ENCODE measurements around the gene SPTBN2.
A peak's percentile ranks its signal among the peaks of the same experiment; 100 is the strongest.

The SPTBN2 gene

DNA sequence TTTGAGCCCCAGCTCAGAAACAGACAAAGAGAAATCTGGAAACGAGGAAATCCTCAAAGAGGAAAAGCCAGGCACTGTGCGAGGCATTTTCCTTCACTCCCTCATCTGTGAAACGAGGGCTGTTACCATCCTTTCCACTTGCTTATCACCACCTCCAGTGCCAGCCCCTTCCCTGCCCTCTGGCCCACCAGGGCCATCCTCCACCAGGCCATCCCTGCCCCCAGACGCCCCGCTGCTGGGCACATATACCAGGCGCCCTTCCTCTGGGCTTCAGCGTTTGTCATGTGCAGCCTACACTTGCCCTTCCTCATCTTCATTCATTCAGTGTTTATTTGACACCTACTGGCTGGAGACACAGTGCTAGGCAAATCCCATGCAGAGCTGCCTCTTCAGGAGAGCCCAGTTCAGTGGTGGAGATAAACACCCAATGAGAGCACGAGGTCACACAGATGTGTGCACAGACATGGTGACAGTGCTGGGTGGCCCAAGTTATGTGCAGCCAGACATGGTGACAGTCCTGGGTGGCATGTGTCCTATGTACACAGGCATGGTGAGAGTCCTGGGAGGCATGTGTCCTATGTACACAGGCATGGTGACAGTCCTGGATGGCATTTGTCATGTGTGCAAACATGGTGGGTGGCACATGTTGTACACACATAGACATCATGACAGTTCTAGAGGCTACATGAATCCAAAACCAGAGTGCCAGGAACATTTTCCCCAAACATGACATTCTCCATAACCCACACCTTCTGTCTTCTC is 9.7 kb downstream of the SPTBN2 start:
- Mint-ChIP-seq H3K9me3 (no peaks in the 10 kb centered on the region), H3K4me1 (peaks cover 5 to 8% of the 10 kb centered on the region in 2 donors), H3K4me3 (no peak overlapping the region), H3K27me3 (peaks cover 22 to 26% of the 10 kb centered on the region in 2 donors), H3K27ac (no peak overlapping the region), H3K36me3 (peaks cover 3% of the 10 kb centered on the region in 2 donors)
- no peak for DNase-seq
- no peak for ATAC-seq (replicated peaks)

DNA sequence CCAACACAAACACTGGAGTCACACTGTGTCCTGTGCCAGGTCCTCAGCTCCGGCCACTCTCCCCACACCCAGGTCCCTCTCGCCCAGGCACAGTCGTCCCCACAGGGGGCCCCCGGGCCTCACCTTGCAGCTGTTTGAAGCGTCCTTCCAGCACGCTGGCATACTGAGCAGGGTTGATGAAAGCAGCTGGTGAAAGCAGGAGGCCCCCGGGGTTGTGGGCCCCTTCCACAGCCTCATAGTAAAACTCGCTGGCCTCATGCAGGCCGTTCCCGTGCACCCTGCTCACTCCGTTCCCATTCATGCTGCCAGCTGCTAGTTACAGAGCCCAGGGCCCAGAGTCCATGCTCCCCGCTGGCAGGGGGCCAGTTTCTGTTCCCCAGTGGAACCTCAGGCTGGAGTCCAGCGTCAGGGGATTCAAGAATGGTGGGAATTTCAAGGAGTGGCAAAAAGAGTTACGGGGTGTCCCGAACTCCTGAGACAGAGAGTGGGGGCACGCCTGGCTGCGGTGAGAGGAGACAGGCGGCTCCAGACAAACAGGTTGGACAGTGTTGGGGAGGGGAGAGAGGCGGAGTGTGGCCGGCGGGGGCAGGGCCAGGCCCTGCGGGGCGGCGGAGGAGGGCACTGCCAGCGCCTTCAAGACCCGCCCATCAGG is 10.6 kb downstream of the SPTBN2 start:
- H3K4me3 Mint-ChIP-seq, result no peak overlapping the region
- peaks cover 23 to 34% of the 10 kb centered on the region in 2 donors for H3K27me3 Mint-ChIP-seq
- no peak for DNase-seq
- H3K36me3 Mint-ChIP-seq, result peaks cover 5 to 8% of the 10 kb centered on the region in 2 donors
- H3K4me1 Mint-ChIP-seq, result peaks cover 5 to 8% of the 10 kb centered on the region in 2 donors
- ATAC-seq (replicated peaks), result no peak
- no peaks in the 10 kb centered on the region for H3K9me3 Mint-ChIP-seq
- no peak overlapping the region for H3K27ac Mint-ChIP-seq

DNA sequence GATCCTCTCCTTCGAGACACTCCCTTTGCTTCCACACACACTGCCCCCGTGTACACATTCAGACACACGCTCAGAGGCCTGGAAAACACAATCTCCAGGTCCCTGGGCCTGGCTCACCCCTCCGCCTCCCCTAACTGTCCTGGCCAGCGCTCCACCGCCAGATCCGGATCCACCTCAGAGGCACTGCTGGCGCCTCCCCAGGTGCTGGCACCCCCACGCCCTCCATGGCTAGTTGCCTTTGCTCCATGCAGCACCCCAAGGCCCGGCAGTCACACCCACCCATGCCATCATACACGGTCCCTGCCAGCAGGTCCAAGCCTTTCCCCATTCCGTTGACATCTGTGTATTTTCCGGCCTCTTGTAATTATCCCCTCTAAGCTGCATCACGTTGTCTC is 11.1 kb downstream of the SPTBN2 start:
- DNase-seq, result no peak
- Mint-ChIP-seq H3K27me3 (peaks cover 23 to 35% of the 10 kb centered on the region in 2 donors), H3K4me1 (peaks cover 5 to 8% of the 10 kb centered on the region in 2 donors), H3K27ac (no peak overlapping the region), H3K4me3 (no peak overlapping the region), H3K9me3 (no peaks in the 10 kb centered on the region), H3K36me3 (peaks cover 6 to 8% of the 10 kb centered on the region in 2 donors)
- no peak for ATAC-seq (replicated peaks)

DNA sequence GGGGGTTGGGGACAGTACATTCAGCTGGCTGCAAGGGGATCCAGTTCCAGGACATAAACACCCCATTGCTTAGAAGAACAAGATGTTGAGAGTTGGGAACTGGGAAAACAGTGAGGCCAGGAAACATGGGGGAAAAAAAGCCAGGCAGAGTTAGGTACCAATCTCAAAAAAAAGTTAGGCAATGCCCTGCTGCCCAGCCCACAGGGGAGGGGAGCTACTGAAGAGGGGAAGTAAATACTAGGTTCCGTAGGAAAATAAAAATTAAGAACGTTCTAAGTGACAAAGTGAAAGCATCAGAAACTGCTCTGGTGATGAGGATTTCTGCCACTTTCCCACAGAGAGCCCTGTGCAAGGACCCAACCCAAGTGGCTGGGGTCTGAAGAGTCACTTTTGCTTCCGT is 12.0 kb downstream of the SPTBN2 start:
- DNase-seq (no peak), ATAC-seq (replicated peaks) (no peak)
- no peak overlapping the region for H3K27ac Mint-ChIP-seq
- H3K4me1 Mint-ChIP-seq, result peaks cover 5 to 8% of the 10 kb centered on the region in 2 donors
- no peak overlapping the region for H3K4me3 Mint-ChIP-seq
- peaks cover 23 to 35% of the 10 kb centered on the region in 2 donors for H3K27me3 Mint-ChIP-seq
- H3K36me3 Mint-ChIP-seq, result peaks cover 6 to 8% of the 10 kb centered on the region in 2 donors
- no peaks in the 10 kb centered on the region for H3K9me3 Mint-ChIP-seq

DNA sequence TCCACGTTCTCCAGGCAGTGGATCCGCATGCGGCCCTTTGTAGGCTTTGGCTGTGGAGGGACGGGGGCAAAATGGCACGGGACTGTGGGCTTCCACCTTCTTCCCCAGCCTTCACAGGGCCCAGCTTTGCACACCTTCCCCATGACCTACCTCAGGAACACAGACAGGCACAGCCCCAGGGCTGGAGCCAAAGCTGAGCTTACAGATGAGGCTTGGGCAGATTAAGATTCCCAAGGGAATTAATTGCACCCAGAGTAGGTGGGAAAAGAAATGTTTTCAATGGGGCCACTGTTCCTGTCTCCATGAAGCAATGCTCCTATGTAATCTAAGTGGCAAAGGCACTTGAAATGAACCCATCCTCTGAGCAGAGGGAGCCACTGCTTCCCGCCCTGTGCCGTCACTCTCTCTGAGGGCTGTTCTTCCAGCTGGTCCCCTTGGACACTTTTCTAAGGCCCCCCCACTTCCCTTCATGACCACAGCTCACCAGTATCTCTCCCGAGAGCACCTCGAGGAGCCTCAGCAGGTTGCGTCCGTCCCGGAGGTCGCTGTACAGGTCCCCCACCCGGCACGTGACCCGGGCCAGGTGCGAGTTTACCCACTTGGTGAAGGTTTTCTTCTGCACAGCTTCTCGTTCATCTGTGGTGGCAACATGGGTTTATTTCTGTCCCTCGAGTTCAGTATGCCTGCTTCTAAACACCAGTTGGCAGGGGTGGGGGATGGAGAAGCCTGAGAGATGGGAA is 13.5 kb downstream of the SPTBN2 start:
- DNase-seq (no peak), ATAC-seq (replicated peaks) (no peak)
- peaks cover 6 to 8% of the 10 kb centered on the region in 2 donors for H3K36me3 Mint-ChIP-seq
- no peak overlapping the region for H3K27ac Mint-ChIP-seq
- no peak overlapping the region for H3K4me3 Mint-ChIP-seq
- peaks cover 22 to 34% of the 10 kb centered on the region in 2 donors for H3K27me3 Mint-ChIP-seq
- H3K9me3 Mint-ChIP-seq, result no peaks in the 10 kb centered on the region
- H3K4me1 Mint-ChIP-seq, result peaks cover 4 to 6% of the 10 kb centered on the region in 2 donors

DNA sequence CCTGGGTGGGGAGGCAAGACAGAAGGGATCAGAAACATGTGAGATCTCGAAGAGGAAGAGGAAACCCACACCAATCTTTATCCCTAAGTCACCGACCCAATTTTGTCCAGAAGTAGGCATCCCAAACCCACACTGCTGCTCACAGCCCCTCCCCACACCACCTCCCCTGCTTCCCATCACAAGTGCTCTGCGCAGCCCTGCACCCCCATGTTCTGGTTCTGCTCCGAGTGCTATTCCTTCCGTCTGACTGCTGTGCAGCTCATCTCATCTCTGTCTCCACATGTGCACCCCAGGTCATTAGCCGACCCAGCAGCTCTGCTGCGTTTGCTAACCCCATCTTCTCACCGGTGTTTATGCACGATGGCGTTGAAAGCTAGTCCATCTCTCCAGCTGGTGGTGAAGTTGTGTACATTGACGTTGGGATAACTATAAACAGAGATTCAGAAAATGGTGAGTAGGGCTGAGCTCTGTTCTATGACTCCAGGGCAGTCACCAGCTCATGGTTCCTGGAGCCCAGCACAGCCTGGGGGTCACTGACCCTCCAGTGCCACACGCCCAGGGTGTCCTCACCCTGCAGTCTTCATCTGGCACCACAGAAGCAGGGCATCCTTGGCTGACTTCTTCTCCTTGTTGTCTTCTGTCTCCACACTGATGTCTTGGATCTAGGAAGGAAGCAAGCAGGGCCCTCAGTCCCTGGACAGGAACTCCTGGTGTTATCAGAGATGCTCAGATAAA is 15.1 kb downstream of the SPTBN2 start:
- H3K27ac Mint-ChIP-seq, result peak overlapping the region; percentile 32
- ATAC-seq (replicated peaks) (no peak), DNase-seq (no peak)

DNA sequence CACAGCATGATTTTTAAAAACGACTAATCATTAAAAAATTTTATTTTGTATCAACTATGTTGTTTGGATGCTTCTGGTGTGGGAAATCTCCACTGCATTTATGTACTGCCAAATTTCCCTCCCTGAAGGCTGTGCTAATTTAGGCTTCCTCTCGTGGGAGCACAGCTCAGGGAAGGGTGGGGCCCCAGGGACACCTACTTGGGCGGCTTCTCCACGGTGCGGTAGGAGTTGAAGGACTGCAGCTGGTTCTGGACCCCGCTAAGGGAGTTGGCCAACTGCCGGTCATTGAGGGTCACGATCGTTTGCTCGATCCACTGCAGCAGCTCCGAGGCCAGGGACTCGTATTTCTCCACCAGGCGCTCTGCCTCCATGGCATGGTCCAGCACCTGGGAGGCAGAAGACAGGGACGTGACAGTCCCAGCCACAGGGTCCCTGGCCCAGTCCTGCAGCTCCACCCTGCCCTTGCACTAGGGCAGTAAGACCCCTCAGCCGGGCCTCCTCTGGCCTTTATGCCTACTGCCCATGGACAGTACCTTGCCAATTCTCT is 18.6 kb downstream of the SPTBN2 start:
- ATAC-seq (replicated peaks) (no peak), DNase-seq (no peak)
- Mint-ChIP-seq H3K27me3 (peaks cover 7 to 13% of the 10 kb centered on the region in 2 donors), H3K4me3 (no peak overlapping the region), H3K4me1 (no peaks in the 10 kb centered on the region), H3K27ac (no peak overlapping the region), H3K36me3 (peaks cover 3 to 16% of the 10 kb centered on the region in 2 donors), H3K9me3 (no peaks in the 10 kb centered on the region)

More for the DNA sequence above, 15.1 kb downstream of the SPTBN2 start:
- H3K36me3 Mint-ChIP-seq, result peaks cover 3 to 8% of the 10 kb centered on the region in 2 donors
- no peaks in the 10 kb centered on the region for H3K4me1 Mint-ChIP-seq
- H3K9me3 Mint-ChIP-seq, result no peaks in the 10 kb centered on the region
- H3K27me3 Mint-ChIP-seq, result peaks cover 17 to 24% of the 10 kb centered on the region in 2 donors
- H3K4me3 Mint-ChIP-seq, result no peak overlapping the region

DNA sequence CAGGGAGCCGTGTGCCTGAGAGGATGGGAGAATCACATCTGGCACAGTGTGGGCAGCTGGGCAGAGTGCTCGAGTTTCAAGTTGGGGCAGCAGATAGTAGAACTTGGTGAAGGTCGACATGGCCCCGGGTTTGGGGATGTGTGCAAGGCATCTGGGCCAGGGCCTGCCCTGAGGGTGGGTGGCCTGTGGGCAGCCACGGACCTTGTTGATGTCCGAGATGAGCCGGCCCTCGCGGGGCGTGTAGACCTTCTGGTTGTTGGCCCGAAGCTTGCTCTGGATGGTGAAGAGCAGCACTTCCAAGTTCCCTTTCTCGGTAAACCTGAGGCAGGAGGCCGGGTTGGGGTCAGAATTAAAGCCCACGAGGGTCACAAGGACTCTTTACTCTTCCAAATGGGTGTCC is 20.3 kb downstream of the SPTBN2 start:
- no peak overlapping the region for H3K4me3 Mint-ChIP-seq
- H3K27me3 Mint-ChIP-seq, result peaks cover 0 to 4% of the 10 kb centered on the region in 2 donors
- peaks cover 3 to 9% of the 10 kb centered on the region in 2 donors for H3K36me3 Mint-ChIP-seq
- DNase-seq, result no peak
- no peaks in the 10 kb centered on the region for H3K9me3 Mint-ChIP-seq
- no peaks in the 10 kb centered on the region for H3K4me1 Mint-ChIP-seq
- no peak for ATAC-seq (replicated peaks)
- no peak overlapping the region for H3K27ac Mint-ChIP-seq

DNA sequence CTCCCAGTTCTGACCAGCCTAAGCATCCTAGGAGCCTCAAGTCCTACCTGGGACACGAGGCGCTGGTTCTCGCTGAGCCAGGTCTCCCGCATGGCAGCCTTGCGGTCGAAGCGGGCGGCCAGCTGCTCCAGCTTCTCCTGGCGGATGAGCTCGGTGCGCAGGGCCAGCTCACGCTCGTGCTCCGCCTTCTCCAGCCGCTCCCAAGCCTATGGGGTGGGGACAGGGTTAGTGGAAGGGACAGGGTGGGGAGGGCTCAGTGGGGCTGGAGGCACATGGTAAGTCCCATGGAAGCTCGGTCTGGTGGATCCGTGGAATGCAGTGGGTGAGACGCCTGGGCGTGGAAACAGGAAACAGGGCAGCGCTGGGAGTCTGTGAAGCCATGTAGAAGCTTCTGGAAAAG is 20.9 kb downstream of the SPTBN2 start:
- Mint-ChIP-seq H3K4me1 (no peaks in the 10 kb centered on the region), H3K9me3 (no peaks in the 10 kb centered on the region), H3K36me3 (peaks cover 0 to 9% of the 10 kb centered on the region in 2 donors), H3K27me3 (no peaks in the 10 kb centered on the region), H3K4me3 (no peak overlapping the region), H3K27ac (no peak overlapping the region)
- ATAC-seq (replicated peaks), result no peak
- no peak for DNase-seq

DNA sequence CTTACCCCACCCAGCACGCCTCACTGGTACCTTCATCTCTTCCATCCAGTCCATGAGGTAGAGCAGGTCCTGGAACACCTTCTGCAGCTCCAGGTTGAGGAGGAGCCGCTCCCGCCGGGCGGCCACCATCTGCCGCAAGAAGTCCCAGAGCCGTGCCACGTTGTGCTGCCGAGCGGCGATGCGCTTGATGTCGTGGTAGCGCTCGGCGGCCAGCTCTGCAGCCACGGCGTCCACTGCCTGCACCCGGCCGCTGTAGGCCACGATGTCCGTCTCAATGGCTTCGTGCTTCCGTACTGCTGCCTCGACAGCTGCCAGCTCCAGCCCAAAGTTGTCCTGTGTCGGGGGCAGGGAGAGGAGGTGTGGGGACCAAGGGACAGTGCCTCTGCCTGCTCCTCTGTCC is 21.5 kb downstream of the SPTBN2 start:
- H3K9me3 Mint-ChIP-seq, result no peaks in the 10 kb centered on the region
- no peak overlapping the region for H3K4me3 Mint-ChIP-seq
- no peak for ATAC-seq (replicated peaks)
- no peak overlapping the region for H3K27ac Mint-ChIP-seq
- peaks cover 0 to 9% of the 10 kb centered on the region in 2 donors for H3K36me3 Mint-ChIP-seq
- H3K4me1 Mint-ChIP-seq, result no peaks in the 10 kb centered on the region
- DNase-seq, result no peak
- no peaks in the 10 kb centered on the region for H3K27me3 Mint-ChIP-seq

DNA sequence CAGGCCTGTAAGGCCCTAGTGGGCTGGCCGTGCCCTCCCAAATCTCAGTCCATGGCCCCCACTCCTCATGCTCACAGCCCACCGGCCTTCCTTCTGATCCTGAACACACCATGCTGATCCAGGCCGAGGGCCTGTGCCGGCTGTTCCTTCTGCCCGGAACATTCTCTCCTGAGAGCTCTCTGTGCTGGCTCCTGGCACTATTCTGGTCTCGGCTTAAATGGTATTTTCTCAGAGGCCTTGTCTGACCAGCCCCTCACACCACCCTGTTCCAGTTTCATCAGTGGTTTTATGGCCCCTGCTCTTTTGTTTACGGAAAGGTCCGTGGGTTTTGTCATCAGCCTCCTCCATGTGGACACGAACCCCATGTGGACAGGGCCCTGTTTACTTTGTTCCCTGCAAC is 22.0 kb downstream of the SPTBN2 start:
- ATAC-seq (replicated peaks) (no peak), DNase-seq (no peak)
- no peaks in the 10 kb centered on the region for H3K4me1 Mint-ChIP-seq
- no peak overlapping the region for H3K4me3 Mint-ChIP-seq
- H3K36me3 Mint-ChIP-seq, result peaks cover 0 to 9% of the 10 kb centered on the region in 2 donors
- H3K27ac Mint-ChIP-seq, result peak overlapping the region; percentile 15
- no peaks in the 10 kb centered on the region for H3K27me3 Mint-ChIP-seq
- H3K9me3 Mint-ChIP-seq, result no peaks in the 10 kb centered on the region

DNA sequence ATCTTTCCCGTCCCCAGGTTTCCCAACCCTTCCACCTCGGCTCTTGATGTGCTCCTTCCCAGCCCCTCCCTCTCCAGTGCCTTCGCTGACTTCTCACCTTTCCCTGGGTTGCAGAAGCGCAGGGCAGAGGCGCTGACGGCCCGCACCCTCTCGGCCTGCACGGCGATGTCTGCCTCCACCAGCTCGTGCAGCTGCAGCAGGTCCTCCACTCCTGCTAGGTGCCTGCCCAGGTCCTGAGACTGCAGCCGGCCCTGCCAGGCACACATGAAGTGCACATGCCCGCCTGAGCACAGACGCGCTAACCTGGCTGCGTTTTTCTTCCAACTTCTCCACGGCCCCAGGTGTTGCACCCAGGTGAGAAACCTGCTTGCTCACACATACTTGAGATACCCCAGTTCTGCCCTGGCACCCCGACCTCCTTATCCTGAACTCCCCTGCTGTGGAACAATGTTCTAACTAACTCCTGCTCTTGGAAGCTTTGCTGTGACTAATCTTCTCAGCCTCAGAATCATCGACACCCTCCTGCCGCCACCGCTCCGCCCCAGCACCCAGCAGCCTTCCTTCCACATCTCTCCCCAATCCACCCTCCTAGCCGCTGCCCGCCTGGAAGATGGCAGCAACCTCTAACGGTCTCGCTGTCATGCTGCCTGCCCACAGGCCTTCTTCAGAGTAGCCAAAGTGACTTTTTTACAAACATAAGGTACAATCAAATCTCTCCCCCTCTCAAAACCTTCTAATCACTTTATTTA is 23.3 kb downstream of the SPTBN2 start:
- Mint-ChIP-seq H3K4me1 (no peaks in the 10 kb centered on the region), H3K4me3 (no peak overlapping the region)

DNA sequence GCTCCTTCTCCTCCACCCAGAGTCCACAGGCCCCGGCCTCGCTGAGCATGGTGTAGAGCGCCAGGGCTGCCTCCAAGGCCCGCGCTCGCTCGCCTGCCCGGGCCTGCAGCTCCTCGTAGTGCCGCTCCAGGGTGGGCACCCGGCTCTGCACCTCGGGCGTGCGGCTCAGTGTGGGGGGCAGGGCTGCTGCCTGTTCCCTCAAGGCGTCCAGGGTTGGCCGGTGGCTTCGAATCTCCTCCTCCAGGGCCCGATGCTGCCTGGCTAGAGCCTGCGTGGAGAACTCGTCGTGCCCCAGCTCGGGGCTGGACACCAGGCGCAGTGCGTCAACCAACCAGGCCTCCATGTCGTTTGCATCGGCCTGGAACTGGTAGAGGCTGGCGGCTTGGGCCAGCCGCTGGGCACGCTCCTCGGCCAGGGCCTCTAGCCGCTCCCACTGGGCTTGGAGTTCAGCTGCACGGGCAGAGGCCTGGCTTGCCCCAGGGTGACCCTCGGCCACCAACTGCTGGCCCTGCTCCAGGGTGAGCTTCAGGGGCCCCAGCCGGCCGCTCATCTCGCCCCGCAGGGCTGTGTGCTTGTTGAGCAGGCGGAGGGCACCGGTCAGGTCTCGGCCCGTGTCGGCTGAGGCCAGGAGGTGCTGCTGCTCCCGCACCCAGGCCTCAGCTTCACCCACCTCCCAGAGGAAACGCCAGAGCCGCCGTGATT is 24.2 kb downstream of the SPTBN2 start:
- H3K27ac Mint-ChIP-seq, result no peak overlapping the region
- no peak for DNase-seq
- peaks cover 10 to 17% of the 10 kb centered on the region in 2 donors for H3K36me3 Mint-ChIP-seq
- no peaks in the 10 kb centered on the region for H3K27me3 Mint-ChIP-seq
- no peak for ATAC-seq (replicated peaks)
- no peaks in the 10 kb centered on the region for H3K4me1 Mint-ChIP-seq
- no peak overlapping the region for H3K4me3 Mint-ChIP-seq
- peaks cover 0 to 1% of the 10 kb centered on the region in 2 donors for H3K9me3 Mint-ChIP-seq

More for the DNA sequence above, 23.3 kb downstream of the SPTBN2 start:
- DNase-seq, result no peak
- Mint-ChIP-seq H3K36me3 (peaks cover 5 to 12% of the 10 kb centered on the region in 2 donors), H3K27ac (no peak overlapping the region), H3K9me3 (no peaks in the 10 kb centered on the region), H3K27me3 (no peaks in the 10 kb centered on the region)
- no peak for ATAC-seq (replicated peaks)

Measured in stimulated activated naive B cell treated with anti-CD40 and anti-IgM and Interleukin-4, amounts not matched to agents 10 μg/mL and 1 μg/mL and 100 μg/mL, for 72 hours (primary cell).